NK-92 treated with Interleukin-12 subunit alpha and Interleukin-12 subunit beta, amount 100 ng/mL, for 24 hours (cell line): Measurements from ENCODE around the gene BCR.

Experiments
- DNase-seq: peaks from one replicate; lab custom pipeline; 2025; lab: John Stamatoyannopoulos, UW

BCR gene

GRCh38 chr22:23276656-23277582 lies 96.6 kb downstream of the BCR start:
- DNase-seq, result no peak

GRCh38 chr22:23277583-23278295 lies 97.4 kb downstream of the BCR start:
- DNase-seq, result no peak

- no peak for DNase-seq
Observed at GRCh38 chr22:23278883-23279675, 98.8 kb downstream of the BCR start.

- no peak for DNase-seq
Observed at GRCh38 chr22:23279781-23280180, 99.5 kb downstream of the BCR start.

GRCh38 chr22:23280356-23281052 lies 100.2 kb downstream of the BCR start:
- DNase-seq, result no peak

- no peak for DNase-seq
Observed at GRCh38 chr22:23281053-23281405, 100.7 kb downstream of the BCR start.

- DNase-seq, result peak; percentile 62
Observed at GRCh38 chr22:23281406-23282088, 101.2 kb downstream of the BCR start.

- no peak for DNase-seq
Observed at GRCh38 chr22:23282089-23282501, 101.8 kb downstream of the BCR start.

GRCh38 chr22:23282516-23282915 lies 102.2 kb downstream of the BCR start:
- DNase-seq, result no peak

- no peak for DNase-seq
Observed at GRCh38 chr22:23282986-23283385, 102.7 kb downstream of the BCR start.

GRCh38 chr22:23283591-23284503 lies 103.5 kb downstream of the BCR start:
- DNase-seq, result no peak

- no peak for DNase-seq
Observed at GRCh38 chr22:23284504-23285033, 104.3 kb downstream of the BCR start.

GRCh38 chr22:23285236-23285635 lies 104.9 kb downstream of the BCR start:
- DNase-seq, result no peak

- no peak for DNase-seq
Observed at GRCh38 chr22:23285734-23286133, 105.4 kb downstream of the BCR start.

GRCh38 chr22:23286296-23286695 lies 106.0 kb downstream of the BCR start:
- no peak for DNase-seq

- no peak for DNase-seq
Observed at GRCh38 chr22:23287136-23288095, 107.1 kb downstream of the BCR start.

- DNase-seq, result no peak
Observed at GRCh38 chr22:23288301-23289129, 108.2 kb downstream of the BCR start.

GRCh38 chr22:23289130-23289503 lies 108.8 kb downstream of the BCR start:
- DNase-seq, result no peak
